ENCODE results near the gene RNU5B-1. TPM values are rescaled to one million over a fixed set of nuclear protein-coding genes. Genes with fewer than 3 reads are reported as not detected.

Gene RNU5B-1
- total and polyA plus RNA-seq, 2 of the 4 experiments (the other 2 are of a cell fraction), result not detected

GRCh38 chr15:65264863-65265430 is 39.5 kb upstream of the RNU5B-1 start:
- no peak overlapping the region for H4K91ac ChIP-seq (ENCODE audit: insufficient read depth, low read depth, low read length)
- no peak overlapping the region for H3K23ac ChIP-seq (ENCODE audit: low read depth, low read length)
- H3K4me3 ChIP-seq (ENCODE audit: insufficient read depth, low read depth, low read length), result no peak overlapping the region
- H3K4ac ChIP-seq (ENCODE audit: low read depth, low read length), result no peak overlapping the region
- peaks cover 3% of the 10 kb centered on the region; the same call in 1 of the 2 replicates for H3K9me1 ChIP-seq (ENCODE audit: insufficient read depth, low read length)
- in situ Hi-C loops (cut with MboI; ENCODE audit: low sequenced_read_pairs) (no loop called here), dilution Hi-C loops (cut with HindIII; ENCODE audit: low sequenced_read_pairs, unreplicated experiment) (no loop called here), intact Hi-C loops (cut with micrococcal nuclease) (no loop called here)
- CTCF ChIA-PET, result no interaction called here
- H3K18ac ChIP-seq (ENCODE audit: low read depth, low read length), result no peak overlapping the region
- no peak overlapping the region for H2AFZ ChIP-seq (replicated peaks; ENCODE audit: low read length, poor library complexity)
- H2AK9ac ChIP-seq (replicated peaks; ENCODE audit: low read depth, low read length, poor library complexity), result no peak overlapping the region
- peak; percentile 40 for DNase-seq
- peaks cover 3% of the 10 kb centered on the region; the same call in 1 of the 2 replicates for H3K4me1 ChIP-seq (ENCODE audit: control insufficient read depth, insufficient read depth, low read length)
- no peak overlapping the region for H3K4me2 ChIP-seq (ENCODE audit: low read depth, low read length)
- H3K14ac ChIP-seq (replicated peaks; ENCODE audit: low read depth, low read length), result no peak overlapping the region
- no peak overlapping the region for H2BK20ac ChIP-seq (ENCODE audit: low read depth, low read length)
- H3K27ac ChIP-seq (ENCODE audit: insufficient read depth, low read length), result no peak overlapping the region
- POLR2A ChIA-PET (ENCODE audit: unreplicated experiment), result interaction anchor here (0.5 kb wide), 1 partner anchor 15 kb away, joined by 6 read pairs; no protein-coding TSS in a partner anchor
- H3K9me3 ChIP-seq (ENCODE audit: control insufficient read depth, insufficient read depth, low read length), result no peaks in the 10 kb centered on the region
- H3K9ac ChIP-seq (ENCODE audit: low read depth, low read length), result no peak overlapping the region
- no peak overlapping the region for H2BK120ac ChIP-seq (ENCODE audit: low read depth, low read length)
- no peak overlapping the region for H4K8ac ChIP-seq (ENCODE audit: low read depth in 2 of 2, low read length in 2 of 2)
- no peak overlapping the region for H2AK5ac ChIP-seq (ENCODE audit: low read depth, low read length)
- no peak for ATAC-seq (ENCODE audit: low read depth)
- H3K36me3 ChIP-seq (ENCODE audit: control insufficient read depth, insufficient read depth, low read length), result peaks cover 13% of the 10 kb centered on the region
- H3K56ac ChIP-seq (ENCODE audit: extremely low read depth, insufficient read depth, low read length), result no peak overlapping the region
- no peak overlapping the region for H4K5ac ChIP-seq (ENCODE audit: low read depth, low read length)
- no CpG with 5 or more reads among the region's 2 CpGs for WGBS, 2 experiments (ENCODE audit: extremely low coverage in 2 of 2, insufficient read length in 1 of 2)
- no TSS peak for BruUV-seq (replicated peaks)
- no peaks in the 10 kb centered on the region for H3K27me3 ChIP-seq (ENCODE audit: control insufficient read depth, insufficient read depth, low read length)
- H2BK15ac ChIP-seq (ENCODE audit: low read depth, low read length), result no peak overlapping the region
- TF ChIP-seq FOS (IDR thresholded peaks at IDR 0.05; ENCODE audit: low read depth, low read length), result no peak
- no peaks in the 10 kb centered on the region for H4K20me1 ChIP-seq (ENCODE audit: insufficient read depth, low read length)
- H3K79me1 ChIP-seq (ENCODE audit: low read depth in 1 of 2, low read length in 2 of 2), result no peaks in the 10 kb centered on the region; a peak in 1 of 4 replicates
- H2BK5ac ChIP-seq (ENCODE audit: low read depth, low read length, poor library complexity, severe bottlenecking), result no peak overlapping the region
